Breast epithelium (tissue), 3 donors: ENCODE results near the gene CS.

Experiments
- POLR2A ChIP-seq: fragments of 450-650 bp; IDR thresholded peaks from one replicate; pipeline ENCODE4 v1.6.1; 2016; ENCODE audit warnings: antibody characterized with exemption, mild to moderate bottlenecking, moderate library complexity
- POLR2AphosphoS5 ChIP-seq, 3 donors: sonication (generic); formaldehyde crosslinking; IDR thresholded peaks; one replicate each; pipeline ENCODE4 v1.6.1; 2017; ENCODE audit warnings: antibody characterized with exemption in 3 of 3
- TF ChIP-seq, protein P1 (sequence below), 3 donors: fragments of 450-650 bp; IDR thresholded peaks; one replicate each; pipeline ENCODE4 v1.5.1; 2016 to 2017; ENCODE audit warnings: antibody characterized with exemption in 3 of 3, mild to moderate bottlenecking in 3 of 3, moderate library complexity in 3 of 3

DNA sequence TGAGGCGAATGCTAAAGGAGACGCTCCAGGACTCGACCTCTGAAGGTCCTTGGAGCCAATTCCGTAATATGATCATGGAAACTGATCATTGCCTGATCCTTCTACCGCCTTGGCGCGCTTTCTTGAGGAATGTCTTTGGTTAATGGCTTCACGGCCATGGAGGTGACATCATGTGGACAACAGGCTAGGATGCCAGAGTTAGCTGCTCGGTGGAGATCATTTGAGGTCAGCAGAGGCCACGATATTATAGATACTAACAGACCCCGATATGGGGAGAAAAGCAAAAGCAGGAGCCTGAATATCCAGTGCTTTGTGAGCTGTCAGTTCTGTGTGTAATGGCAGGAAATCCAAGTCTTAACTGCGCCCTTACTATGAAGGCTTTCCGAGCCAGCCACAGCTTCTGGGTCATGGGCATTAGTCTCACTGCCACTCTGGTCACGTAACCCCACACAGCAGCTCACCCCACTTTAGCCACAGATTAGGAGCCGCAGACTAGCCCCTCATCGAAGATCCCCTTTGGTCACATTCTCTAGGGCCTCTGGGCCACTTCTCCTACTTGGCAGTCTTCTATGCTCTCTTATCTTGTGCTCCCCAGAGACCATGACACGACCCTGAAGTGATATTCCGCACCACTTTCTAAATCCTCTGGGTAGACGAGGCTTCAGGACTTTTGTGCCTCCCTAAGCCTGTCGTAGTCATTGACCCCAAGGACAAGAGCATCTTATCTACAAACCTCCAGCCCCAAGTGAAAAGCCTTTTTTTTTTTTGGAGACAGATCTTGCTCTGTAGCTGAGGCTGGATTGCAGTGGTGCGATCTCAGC lies 724 bp upstream of the CS start:
- TF ChIP-seq, protein P1, sequence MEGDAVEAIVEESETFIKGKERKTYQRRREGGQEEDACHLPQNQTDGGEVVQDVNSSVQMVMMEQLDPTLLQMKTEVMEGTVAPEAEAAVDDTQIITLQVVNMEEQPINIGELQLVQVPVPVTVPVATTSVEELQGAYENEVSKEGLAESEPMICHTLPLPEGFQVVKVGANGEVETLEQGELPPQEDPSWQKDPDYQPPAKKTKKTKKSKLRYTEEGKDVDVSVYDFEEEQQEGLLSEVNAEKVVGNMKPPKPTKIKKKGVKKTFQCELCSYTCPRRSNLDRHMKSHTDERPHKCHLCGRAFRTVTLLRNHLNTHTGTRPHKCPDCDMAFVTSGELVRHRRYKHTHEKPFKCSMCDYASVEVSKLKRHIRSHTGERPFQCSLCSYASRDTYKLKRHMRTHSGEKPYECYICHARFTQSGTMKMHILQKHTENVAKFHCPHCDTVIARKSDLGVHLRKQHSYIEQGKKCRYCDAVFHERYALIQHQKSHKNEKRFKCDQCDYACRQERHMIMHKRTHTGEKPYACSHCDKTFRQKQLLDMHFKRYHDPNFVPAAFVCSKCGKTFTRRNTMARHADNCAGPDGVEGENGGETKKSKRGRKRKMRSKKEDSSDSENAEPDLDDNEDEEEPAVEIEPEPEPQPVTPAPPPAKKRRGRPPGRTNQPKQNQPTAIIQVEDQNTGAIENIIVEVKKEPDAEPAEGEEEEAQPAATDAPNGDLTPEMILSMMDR (IDR thresholded peaks at IDR 0.05), result peak in 1 of 3 donors; percentile 15
- TF ChIP-seq POLR2A, result no peak
- TF ChIP-seq POLR2AphosphoS5 (IDR thresholded peaks at IDR 0.05), result peak; percentile 23 to 82 (median 27)
